Hippocampal formation (tissue), 2 donors: Measurements from ENCODE around the gene TXNDC17.
"Not testable (repeated sequence)": the region's sequence is repeated elsewhere in the genome, so short reads cannot be mapped to it uniquely, and the experiment has no call there.

ENCODE experiments used
- DNase-seq, 2 donors: peaks; one replicate each; lab custom pipeline; 2025; lab: John Stamatoyannopoulos, UW

The TXNDC17 gene

DNA sequence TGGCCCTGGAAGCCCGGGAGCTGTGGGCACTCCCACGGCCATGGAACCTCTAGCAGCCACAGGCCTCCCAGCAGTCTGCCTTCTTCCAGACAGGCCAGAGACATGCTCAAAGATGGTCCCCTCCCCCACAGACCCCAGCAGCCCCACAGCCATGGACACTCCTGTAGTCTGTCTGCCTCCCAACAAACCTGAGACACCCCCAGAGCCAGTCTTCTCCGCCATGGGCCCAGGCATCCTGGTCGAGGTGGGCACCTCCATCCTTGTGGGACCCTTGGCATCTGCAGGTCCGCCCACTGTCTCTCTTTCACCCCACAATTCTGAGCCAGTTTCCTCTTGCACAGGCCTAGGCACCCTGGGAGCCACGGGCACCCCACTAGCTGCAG is 3.4 kb upstream of the TXNDC17 start:
- DNase-seq: no peak

DNA sequence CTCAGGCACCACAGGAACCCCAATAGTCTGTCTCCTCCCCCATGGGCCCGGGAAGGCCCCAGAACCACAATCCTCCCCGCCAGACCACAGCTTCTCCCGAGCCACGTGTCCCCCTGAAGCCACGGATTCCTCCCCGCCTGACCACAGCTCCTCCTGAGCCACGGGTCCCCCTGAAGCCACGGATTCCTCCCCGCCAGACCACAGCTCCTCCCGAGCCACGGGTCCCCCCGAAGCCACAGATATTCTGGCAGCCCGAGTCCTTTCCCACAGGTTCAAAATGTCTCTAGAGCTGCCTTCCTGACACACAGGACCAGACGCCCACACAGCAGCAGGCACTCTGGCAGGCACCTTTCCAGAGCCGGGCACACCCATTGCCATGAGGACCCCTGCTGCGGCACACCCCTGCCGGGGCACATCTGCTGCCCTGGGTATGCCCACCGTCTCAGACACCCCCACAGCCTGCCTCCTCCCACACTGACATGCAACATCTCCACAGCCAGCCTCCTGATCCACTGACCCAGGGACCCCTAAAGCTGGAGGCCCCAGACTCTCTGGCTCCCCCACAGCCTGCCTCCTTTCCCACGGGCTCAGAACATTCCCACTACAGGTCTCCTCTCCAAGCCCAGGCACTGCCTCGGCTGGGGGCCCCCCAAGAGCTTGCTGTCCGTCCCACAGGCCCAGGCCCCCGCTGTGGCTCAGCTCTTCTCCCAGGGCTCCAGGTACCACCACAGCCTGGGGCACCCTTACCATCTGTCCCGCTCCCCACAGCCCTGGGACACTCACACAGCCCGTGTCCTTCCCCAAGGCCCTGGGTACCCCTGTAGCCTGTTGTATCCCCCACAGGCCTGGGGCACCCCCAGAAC is 2.6 kb upstream of the TXNDC17 start:
- DNase-seq: no peak

DNA sequence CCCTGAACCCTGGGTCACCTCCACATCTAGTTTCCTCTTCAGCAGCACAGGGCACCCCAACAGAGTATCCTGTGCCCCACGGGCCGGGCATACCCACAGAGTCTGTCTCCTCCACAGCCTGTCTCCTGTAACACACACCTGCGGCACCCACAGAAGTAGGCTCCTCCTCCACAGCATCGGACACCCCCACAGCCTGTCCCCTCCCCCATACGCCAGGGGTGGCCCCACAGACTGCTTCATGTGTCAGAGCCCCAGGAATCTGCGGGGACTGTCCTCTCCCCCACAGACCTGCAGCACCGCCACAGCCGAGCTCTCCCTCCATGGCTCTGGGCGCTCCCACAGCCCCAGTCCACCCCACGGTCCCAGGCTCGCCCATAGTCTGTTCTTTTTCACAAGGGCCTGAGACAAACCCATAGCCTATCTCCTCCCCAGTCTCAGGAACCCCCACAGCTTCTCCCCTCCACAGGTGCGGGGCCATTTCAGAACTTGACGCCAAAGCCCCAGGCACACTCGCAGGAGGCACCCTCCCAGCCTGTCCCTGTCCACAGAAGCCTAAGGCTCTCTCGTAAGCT is 1.8 kb upstream of the TXNDC17 start:
- DNase-seq: no peak

DNA sequence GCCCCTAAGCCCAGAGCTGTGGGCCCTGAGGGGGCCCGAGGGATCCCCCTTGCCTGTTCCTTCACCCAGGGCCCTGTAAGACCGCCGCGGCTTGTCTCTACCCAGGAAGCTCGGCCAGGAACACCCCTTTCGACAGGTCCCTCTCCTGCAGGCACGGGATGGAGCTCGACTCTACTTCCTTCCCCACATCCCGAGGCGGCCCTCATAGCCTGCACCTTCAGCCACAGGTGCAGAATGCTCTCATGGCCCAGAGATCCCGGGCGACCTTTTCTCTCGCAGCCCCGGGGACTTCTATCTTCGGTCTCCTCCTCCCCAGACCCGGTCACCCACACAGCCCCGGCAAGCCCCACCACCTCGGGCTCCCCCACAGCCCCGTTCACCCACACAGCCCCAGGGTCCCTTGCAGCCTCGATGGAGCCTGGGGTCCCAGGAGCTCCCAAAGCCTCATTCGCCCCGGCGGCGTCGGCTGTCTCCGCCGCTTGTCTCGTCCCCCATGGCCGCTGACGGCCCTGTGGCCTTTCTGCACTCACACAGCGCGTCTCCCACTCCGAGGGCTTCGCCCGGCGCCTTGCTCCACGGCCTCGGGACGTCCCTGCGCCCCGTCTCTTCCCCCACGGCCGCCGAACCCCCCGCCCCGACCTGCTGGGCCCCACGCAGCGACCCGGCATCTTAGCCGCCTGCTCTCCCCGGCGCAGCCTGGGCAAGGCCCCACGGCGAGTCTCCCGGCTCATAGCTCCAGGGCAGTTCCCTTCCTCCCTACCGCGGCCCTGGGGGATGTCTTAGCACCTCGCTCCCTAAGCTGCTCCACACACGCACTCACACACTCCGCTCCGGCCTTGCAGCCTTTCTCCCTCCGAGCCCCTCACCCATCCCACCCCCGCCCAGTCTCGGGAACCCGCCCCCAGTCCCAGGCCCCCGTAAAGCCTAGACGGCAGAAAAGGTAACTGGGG is 999 bp upstream of the TXNDC17 start:
- no peak for DNase-seq

DNA sequence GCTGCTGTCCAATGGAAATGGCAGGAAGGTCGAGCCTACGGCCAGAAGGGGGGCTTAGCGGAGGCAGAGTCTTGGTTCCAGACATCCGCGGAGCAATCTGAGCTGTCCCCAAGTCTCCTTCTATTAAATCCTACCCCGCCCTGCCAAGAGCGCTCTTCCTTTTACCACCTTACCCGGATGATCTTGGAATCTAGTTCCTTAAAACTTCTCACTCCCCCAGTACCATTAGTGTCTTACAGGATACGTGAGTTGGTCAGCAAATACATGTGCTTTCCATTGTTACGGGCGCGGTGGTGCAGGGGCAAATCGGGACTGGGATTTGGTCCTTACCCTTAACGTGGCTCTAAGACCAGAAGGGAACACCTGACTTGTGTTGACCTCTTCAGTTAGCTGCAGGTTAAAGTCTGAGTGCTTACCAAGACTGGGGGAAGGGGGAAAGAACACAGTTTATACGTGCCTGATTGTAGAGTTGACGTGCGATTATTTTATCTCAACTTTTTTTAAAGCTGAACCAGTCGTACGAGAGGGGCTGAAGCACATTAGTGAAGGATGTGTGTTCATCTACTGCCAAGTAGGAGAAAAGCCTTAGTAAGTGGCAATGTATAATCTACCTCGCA is 495 bp downstream of the TXNDC17 start:
- DNase-seq: no peak

DNA sequence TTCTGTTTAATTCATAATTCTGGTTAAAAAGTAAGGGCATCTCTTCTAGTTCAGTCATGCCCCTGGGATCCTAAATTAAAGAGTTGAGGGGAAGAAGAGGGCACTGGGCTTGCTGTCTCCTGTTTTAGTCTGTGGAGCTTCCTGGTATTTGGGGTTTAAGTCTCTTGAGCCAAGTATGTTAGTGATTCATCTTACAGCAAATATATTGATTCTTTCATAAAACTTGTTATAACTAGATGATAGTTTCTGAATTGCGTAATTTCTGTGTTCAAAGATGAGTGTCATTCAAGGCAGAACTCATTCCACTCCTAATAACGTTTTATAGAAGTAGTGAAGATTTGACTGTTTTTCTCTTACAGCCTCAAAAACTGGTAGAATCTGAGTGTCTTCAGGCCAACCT is 1.7 kb downstream of the TXNDC17 start:
- DNase-seq: no peak

DNA sequence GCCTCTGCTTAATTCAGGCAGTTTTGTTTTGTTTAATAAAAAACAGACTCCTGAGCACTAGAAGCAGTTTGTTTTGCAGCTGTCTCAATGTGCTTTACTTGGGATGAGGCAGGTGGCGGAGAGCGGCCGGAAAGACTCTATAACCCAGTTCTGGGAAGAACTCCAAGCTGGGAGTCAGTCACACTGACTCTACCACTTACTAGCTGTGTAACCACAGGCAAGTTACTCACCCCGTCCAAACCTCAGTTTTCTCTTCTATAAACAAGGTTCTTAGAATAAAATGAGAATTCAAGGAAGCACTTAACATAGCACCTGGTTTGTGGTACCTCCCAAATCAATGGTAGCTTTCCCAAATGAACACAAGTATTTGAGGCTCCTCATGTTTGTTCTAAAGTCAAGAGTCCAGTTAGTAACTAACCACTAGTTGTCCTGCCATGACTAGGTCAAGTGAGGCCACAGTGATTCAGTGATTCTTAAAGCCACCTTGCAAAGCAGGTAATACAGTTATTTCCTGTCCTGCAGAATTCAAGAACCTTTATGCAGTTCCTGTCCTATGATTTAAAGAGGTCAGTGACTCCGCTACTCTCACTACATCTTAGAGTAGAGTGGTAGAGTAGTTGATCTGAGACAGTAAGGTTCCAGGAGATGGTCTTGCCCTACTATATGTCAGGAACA is 2.7 kb downstream of the TXNDC17 start:
- DNase-seq: no peak

DNA sequence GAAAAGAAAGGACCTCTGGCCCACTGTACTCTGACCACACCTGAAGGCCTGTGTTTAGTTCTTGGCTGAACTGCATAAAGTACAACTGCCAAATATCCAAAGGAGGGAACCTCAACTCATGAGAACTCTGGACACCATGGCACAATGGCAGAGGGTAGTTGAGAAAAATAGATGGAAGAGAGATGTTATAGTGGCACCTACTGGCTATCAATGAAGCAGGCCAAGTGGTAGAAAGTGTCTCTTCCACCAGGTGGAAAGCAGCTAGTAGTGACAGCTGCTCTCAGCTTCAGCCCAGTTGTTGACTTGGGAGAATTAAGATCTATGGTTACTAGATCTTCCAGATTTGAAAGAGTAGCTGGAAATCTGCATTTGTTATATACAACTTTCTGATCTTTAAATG is 7.3 kb downstream of the TXNDC17 start:
- DNase-seq: no peak

DNA sequence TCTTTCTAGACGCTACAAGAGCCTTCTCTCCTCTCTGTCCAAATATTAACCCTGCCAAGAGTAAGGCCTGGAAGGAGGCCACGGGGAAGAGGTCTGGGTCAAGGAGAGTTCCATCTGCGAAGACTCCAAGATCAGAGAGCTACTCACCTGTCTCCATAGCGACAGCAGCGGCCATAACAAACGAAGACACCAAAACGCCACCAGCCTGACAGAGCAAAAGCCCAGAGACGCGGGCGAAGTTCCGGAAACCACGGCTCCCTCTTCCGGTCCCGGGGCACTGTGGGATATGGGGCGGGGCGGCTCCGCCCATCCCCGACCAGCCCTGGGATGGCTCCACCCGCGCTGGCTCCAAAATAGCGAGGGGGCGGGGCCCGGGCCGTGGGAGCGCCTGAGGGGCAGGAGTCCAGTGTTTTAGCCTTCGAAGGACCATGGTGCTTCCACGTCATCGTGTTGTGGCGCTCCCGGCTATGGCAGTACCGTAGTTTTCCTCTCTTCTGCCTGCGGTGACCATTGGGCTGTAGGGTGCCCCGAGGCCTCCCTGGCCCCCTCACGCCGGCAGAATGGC is 10.6 kb downstream of the TXNDC17 start, which contains the start of the genes C17orf100 and MED31:
C17orf100 (plus strand) TSS at position 409 of the 565 bp plus-strand sequence; CDS start at position 561, 152 bp downstream.
MED31 (minus strand) TSS at position 252 of the 565 bp plus-strand sequence; CDS start at position 175, 77 bp downstream.
- DNase-seq: peak; percentile 78 to 94

DNA sequence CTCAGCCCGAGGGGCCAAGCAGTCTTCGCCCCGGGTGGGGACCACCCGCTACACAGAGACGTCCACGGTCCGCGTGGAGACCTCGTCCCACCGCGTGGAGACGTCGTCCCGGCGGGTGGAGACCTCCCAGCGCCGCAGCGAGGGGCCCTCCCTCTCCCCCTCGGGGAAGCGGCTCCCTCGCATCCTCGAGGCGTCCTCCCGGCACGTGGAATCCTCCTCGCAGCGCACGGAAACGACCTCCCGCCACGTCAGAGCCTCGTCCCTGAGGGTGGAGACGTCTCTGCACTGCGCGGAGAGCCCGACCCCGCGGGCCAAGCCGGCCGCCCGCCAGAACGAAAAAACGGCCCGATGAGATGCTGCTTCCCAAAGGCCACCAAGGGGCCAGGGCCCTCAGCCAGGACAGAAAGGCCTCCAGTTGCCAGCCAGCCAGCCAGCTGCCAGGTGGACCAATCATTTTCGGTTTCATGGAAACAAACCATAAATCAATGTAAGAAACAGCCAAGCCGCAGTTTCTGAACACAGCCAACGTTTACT is 11.1 kb downstream of the TXNDC17 start:
- no peak for DNase-seq

DNA sequence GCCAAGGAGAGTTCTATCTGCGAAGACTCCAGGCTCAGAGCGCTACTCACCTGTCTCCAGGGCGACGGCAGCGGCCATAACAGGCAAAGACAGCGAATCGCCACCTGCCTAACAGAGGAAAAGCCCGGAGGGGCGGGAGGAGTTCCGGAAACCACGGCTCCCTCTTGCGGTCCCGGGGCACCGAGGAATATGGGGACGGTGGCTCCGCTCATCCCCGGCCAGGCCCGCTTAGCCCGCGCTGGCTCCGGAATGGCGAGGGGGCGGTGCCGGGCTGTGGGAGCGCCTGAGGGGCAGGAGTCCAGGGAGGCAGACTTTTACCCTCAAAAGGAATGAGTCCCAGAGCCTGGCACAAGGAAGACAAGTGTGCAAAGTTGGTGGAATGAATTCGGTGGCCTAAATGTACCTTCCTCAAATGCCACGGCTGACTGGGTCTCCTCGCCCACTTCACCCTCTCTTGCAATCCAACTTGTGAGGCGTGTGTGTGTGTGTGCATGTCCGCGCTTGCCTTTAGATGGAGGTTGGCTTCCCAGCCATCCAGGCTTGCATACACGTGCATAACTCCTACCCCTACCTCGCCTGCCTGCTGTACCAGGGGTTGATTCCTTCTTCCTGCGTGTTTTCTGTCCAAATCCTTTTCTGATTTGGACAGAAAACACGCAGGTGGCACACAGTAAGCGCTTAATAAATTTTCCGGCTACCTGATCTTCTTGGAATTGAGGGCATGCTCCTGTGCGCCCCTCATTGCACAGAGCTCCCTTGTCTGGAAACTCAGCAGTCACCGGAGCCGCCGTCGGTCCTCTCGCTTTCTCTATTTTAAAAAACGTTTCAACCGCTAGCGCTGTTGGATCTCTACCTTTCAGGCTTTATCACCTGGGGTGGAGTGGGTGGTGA is 14.2 kb downstream of the TXNDC17 start:
- no peak for DNase-seq

DNA sequence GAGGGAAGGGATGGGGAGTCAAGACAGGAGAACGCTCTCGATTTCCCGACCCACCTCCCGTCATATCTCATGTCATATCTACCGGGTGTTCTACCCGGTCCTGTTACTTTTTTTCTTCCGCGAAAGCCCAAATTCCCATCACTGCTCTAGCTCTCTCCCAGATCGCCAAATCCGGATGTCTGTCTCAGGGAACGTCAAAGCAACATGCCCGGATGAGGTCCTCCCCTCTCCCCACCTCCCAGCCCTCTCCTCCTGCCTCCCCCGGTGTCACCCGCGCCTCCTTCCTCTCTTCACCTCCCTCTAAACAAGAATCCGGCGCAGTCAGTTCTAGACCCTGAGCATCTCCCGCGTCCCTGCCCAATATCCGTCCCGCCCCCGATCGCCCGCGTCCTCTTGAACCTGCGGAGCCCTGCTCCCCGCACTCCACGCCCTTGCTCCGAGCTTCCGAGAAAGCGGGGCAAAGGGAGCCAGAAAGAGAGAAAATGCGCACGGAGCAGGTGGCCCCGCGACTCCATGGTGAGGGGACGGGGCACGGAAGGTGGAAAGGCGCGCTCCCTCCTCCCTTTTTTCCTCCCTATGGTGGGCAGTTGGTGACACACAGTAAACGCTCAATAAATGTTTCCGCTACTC is 15.0 kb downstream of the TXNDC17 start:
- not testable (repeated sequence) for DNase-seq

DNA sequence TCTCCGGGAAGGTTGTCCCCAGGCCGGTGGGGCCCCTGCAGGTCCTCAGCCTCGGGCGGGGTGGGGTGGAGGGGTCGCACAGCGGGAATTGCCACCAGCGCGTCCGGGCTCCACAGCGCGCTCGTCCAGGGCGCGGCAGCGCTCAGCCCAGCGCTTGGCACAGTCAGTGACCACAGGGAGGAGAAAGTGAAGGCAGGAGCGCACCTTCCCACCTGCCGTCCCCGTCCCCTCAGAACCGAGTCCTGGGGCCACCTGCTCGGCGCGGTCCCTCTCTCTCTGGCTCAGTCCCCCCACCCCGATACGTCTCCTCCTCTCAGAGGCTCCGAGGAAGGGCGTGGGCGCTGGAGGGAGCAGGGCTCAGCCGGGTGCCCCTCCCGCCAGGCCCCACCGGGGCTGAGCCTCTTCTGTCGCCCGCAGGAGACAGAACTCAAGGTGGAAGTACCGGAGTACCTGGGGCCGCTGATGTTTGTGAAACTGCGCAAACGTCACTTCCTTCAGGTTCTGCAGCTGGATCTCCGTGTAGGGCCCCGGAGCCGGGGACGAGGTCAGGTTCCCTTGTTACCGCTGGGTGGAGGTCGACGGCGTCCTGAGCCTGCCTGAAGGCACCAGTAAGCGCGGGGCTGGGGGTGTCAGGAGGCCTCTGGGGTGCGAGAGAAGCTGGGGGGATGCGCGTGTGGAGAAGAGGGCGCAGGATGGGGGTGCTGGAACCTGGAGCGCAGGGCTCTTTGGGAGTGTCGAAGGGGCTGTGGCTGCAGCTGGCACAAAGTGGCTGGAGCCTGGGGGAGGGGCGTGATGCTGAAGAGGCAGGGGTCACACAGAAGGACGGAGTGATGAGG is 16.2 kb downstream of the TXNDC17 start:
- not testable (repeated sequence) for DNase-seq

DNA sequence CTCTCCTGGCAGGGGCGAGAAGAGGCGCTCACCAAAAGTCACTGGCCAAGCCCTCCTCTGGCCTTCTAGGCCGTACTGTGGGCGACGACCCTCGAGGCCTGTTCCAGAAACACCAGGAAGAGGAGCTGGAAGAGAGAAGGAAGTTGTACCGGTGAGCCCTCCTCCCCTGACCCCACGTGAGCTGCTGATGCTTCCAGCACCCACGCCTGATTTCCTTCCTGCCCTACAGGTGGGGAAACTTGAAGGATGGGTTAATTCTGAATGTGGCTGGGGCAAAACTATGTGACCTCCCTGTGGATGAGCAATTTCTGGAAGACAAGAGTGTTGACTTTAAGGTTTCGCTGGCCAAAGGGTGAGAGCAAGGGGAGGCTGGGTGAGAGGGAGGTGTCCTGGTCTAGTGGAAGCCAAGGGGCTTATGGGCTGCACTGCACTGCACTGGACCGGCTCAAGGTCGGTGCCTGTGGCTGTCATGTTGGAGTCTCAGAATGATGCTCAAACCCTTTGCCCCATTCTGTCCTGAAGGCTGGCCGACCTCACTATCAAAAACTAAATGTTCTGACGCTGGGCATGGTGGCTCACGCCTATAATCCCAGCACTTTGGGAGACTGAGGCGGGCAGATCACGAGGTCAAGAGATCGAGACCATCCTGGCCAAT is 16.9 kb downstream of the TXNDC17 start:
- no peak for DNase-seq

DNA sequence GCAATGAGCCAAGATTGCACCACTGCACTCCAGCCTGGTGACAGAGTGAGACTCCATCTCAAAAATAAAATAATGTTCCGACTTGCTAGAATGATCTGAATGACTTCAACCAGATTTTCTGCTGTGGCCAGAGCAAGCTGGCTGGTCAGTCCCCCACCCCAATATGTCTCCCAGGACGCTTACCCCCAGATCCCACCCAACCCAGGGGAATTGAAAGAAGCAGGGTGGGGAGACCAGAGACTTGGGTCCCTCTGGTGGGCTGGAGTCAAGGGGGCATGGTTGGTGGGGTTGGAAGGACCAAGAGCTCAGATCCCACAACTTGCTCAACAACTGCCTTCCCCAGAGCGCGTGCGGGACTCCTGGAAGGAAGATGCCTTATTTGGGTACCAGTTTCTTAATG is 17.6 kb downstream of the TXNDC17 start:
- not testable (repeated sequence) for DNase-seq

DNA sequence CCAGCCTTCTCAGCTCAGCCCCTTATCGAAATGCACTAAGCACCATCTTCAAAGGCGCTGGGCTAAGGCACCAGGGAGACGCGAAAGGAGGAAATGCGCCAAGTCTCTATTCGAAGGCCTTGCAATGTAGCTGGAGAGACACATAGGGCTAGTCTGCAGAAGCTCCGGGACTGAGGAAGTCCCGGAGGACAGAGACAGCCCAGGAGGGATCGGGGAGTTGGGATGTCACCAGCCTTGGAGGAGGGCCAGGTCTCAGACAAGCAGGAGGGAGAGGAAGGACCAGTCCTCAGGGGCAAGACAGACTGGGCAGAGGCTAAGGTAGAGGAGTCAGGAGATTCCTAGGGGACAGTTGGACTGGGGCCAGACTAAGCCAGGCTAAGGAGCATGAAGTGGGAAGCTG is 19.2 kb downstream of the TXNDC17 start:
- no peak for DNase-seq

DNA sequence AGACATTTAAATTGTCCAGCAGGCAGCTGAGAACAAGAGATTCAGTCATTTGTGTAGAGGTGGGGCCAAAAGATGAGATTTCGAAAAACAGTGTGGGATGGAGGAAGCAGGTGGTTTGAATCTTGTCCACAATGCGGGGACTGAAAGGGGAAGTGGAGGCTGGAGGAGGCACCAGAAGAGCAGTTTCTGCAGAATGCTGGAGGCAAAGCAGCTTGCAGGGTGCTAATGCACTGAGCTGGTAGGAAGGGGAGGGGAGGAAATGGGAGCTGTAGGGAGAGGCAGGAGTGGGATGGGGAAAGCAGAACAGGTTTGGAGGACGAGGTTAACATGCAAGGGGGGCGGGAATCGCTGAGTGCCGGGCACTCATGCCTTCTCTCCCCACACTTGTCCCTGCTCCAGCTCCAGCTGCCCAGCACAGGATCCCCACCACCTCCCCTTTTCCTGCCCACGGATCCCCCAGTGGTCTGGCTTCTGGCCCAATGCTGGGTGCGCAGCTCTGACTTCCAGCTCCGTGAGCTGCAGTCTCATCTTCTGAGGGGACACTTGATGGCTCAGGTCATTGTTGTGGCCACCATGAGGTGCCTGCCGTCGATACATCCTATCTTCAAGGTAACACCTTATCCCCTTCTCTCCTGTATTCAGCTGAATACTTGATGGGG is 20.1 kb downstream of the TXNDC17 start:
- peak in 1 of 2 donors; percentile 21 for DNase-seq
